WTC11 (cell line): ENCODE results near the gene ANO4. TPM values are rescaled to one million over a fixed set of nuclear protein-coding genes. Genes with fewer than 3 reads are reported as not detected.

Experiments used
- ATAC-seq: fragments of 200-7000 bp; cut with Tn5 transposase; 2 replicates; pipeline ENCODE4 v1.10.0; 2021; ENCODE audit warnings: mild to moderate bottlenecking, moderate library complexity
- CTCF ChIA-PET: fragments of 300-600 bp; sonication (Branson Sonifier 250); formaldehyde crosslinking; loops from one replicate; lab custom pipeline; 2021; ENCODE audit warnings: antibody characterized with exemption; lab: Charles Lee
- POLR2A ChIA-PET: fragments of 350-600 bp; sonication (Branson Sonifier 250); formaldehyde crosslinking; loops from one replicate; lab custom pipeline; 2021; ENCODE audit warnings: antibody characterized with exemption; lab: Charles Lee
- DNase-seq: peaks from one replicate; pipeline ENCODE4 v3.0.0; 2021; ENCODE audit warnings: low spot score
- H3K27ac Mint-ChIP-seq: 2 replicates; pipeline ENCODE4 v1.8.0; 2021; ENCODE audit warnings: mixed read lengths
- H3K27me3 Mint-ChIP-seq: 2 replicates; pipeline ENCODE4 v1.8.0; 2021; ENCODE audit warnings: low read depth, mild to moderate bottlenecking, moderate library complexity, mixed read lengths
- H3K36me3 Mint-ChIP-seq: 2 replicates; pipeline ENCODE4 v1.8.0; 2021; ENCODE audit warnings: mixed read lengths
- H3K4me1 Mint-ChIP-seq: 2 replicates; pipeline ENCODE4 v1.8.0; 2022; ENCODE audit warnings: mixed read lengths
- H3K4me3 Mint-ChIP-seq: 2 replicates; pipeline ENCODE4 v1.8.0; 2021; ENCODE audit warnings: mild to moderate bottlenecking, moderate library complexity, mixed read lengths
- H3K9me3 Mint-ChIP-seq: 2 replicates; pipeline ENCODE4 v1.8.0; 2021; ENCODE audit warnings: mixed read lengths
- CBFB ChIP-seq: sonication (generic); formaldehyde crosslinking; IDR thresholded peaks from 2 replicates; pipeline ENCODE4 v1.8.1; 2022; ENCODE audit warnings: mild to moderate bottlenecking, low read depth, missing genetic modification reagents
- GTF2I ChIP-seq: fragments of 250-450 bp; sonication (Bioruptor Pico); conservative IDR thresholded peaks from 2 replicates; pipeline ENCODE4 v1.4.0; 2021; ENCODE audit warnings: mild to moderate bottlenecking
- NR1H2 ChIP-seq: sonication (generic); formaldehyde crosslinking; IDR thresholded peaks from 2 replicates; pipeline ENCODE4 v1.9.0; 2021; ENCODE audit warnings: mild to moderate bottlenecking, moderate library complexity, missing genetic modification reagents
- PRRX2 ChIP-seq: fragments of 250-450 bp; sonication (Bioruptor Pico); IDR thresholded peaks from 2 replicates; pipeline ENCODE4 v1.8.0; 2021; ENCODE audit warnings: mild to moderate bottlenecking
- RELA ChIP-seq: sonication (generic); formaldehyde crosslinking; IDR thresholded peaks from 2 replicates; pipeline ENCODE4 v1.8.1; 2022; ENCODE audit warnings: missing genetic modification reagents, mild to moderate bottlenecking, borderline replicate concordance
- STAT6 ChIP-seq: sonication (generic); formaldehyde crosslinking; conservative IDR thresholded peaks from 2 replicates; pipeline ENCODE4 v1.8.1; 2023; ENCODE audit warnings: mild to moderate bottlenecking, low read depth, missing genetic modification reagents, moderate library complexity
- TCF7 ChIP-seq: sonication (generic); formaldehyde crosslinking; IDR thresholded peaks from 2 replicates; pipeline ENCODE4 v1.8.0; 2022; ENCODE audit warnings: mild to moderate bottlenecking, low read depth, missing genetic modification reagents, moderate library complexity
- TEAD1 ChIP-seq: sonication (generic); formaldehyde crosslinking; IDR thresholded peaks from 2 replicates; pipeline ENCODE4 v1.8.0; 2022; ENCODE audit warnings: mild to moderate bottlenecking, missing genetic modification reagents
- TEAD4 ChIP-seq: sonication (generic); formaldehyde crosslinking; IDR thresholded peaks from 2 replicates; pipeline ENCODE4 v1.8.0; 2022; ENCODE audit warnings: mild to moderate bottlenecking, missing genetic modification reagents
- ZNF138 ChIP-seq: sonication (generic); formaldehyde crosslinking; conservative IDR thresholded peaks from 2 replicates; pipeline ENCODE4 v1.8.1; 2022; ENCODE audit warnings: mild to moderate bottlenecking, moderate library complexity, missing genetic modification reagents
- ZNF532 ChIP-seq: fragments of 250-450 bp; sonication (Bioruptor Pico); IDR thresholded peaks from 2 replicates; pipeline ENCODE4 v1.9.0; 2021; ENCODE audit warnings: mild to moderate bottlenecking, borderline replicate concordance
- total RNA-seq: library from RNA; stranded (reverse); gene quantifications from 3 replicates; pipeline ENCODE4 v1.2.3, GENCODE V29; 2021
- TF ChIP-seq, protein P1 (sequence below): sonication (generic); formaldehyde crosslinking; IDR thresholded peaks from 2 replicates; pipeline ENCODE4 v1.8.0; 2022; ENCODE audit warnings: mild to moderate bottlenecking, missing genetic modification reagents
- TF ChIP-seq, protein P2 (sequence below): sonication (generic); formaldehyde crosslinking; IDR thresholded peaks from 2 replicates; pipeline ENCODE4 v1.8.1; 2023; ENCODE audit warnings: mild to moderate bottlenecking, missing genetic modification reagents
- TF ChIP-seq, protein P3 (sequence below): sonication (generic); formaldehyde crosslinking; IDR thresholded peaks from 2 replicates; pipeline ENCODE4 v1.8.0; 2022; ENCODE audit warnings: mild to moderate bottlenecking, missing genetic modification reagents
- TF ChIP-seq, protein P4 (sequence below): fragments of 250-450 bp; sonication (Bioruptor Pico); IDR thresholded peaks from 2 replicates; pipeline ENCODE4 v1.9.0; 2021; ENCODE audit warnings: mild to moderate bottlenecking
- TF ChIP-seq, protein P5 (sequence below): sonication (generic); formaldehyde crosslinking; IDR thresholded peaks from 2 replicates; pipeline ENCODE4 v1.8.1; 2023; ENCODE audit warnings: mild to moderate bottlenecking, missing genetic modification reagents, moderate library complexity
- TF ChIP-seq, protein P6 (sequence below): fragments of 250-450 bp; sonication (Bioruptor Pico); IDR thresholded peaks from 2 replicates; pipeline ENCODE4 v2.1.2; 2022; ENCODE audit warnings: mild to moderate bottlenecking, moderate library complexity
- TF ChIP-seq, protein P7 (sequence below): sonication (generic); formaldehyde crosslinking; conservative IDR thresholded peaks from 2 replicates; pipeline ENCODE4 v1.8.1; 2022; ENCODE audit warnings: mild to moderate bottlenecking, missing genetic modification reagents
- TF ChIP-seq, protein P8 (sequence below): sonication (generic); formaldehyde crosslinking; IDR thresholded peaks from 2 replicates; pipeline ENCODE4 v1.8.1; 2022; ENCODE audit warnings: missing genetic modification reagents, borderline replicate concordance

The ANO4 gene
- total RNA-seq, 1 experiment from 2014 or later, result 2.6 TPM

- TF ChIP-seq TEAD4 (no peak), NR1H2 (CRISPR knock-in tag) (no peak), TEAD1 (CRISPR knock-in tag) (no peak), ZNF138 (no peak), TCF7 (CRISPR knock-in tag) (no peak)
Observed at GRCh38 chr12:100797246-100797645, 2.7 kb downstream of the ANO4 start (continued).

DNA sequence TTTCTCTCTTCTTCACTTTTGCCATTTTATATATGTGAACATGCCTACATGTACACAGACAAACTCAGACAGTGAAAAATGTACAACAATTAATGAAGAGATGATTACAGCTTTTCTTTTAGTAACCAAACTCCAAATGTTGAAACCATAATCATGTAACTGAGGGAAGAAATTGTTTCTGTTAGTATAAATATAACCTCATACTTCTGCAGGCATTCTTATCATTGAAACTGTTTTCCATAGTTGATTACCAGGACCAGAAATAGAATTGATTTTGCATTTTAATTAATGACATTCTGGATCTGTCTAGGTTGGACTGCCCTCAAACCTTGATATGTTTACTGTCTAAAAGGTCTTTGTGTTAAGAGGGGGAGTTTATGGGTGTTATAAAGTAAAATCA is 3.2 kb downstream of the ANO4 start:
- no peak for ATAC-seq
- H3K9me3 Mint-ChIP-seq, result no peaks in the 10 kb centered on the region
- no peak overlapping the region for H3K27ac Mint-ChIP-seq
- H3K27me3 Mint-ChIP-seq, result peaks cover 14% of the 10 kb centered on the region
- no peak overlapping the region for H3K4me3 Mint-ChIP-seq
- DNase-seq, result no peak
- CTCF ChIA-PET, result no interaction called here
- H3K4me1 Mint-ChIP-seq, result peaks cover 62% of the 10 kb centered on the region
- POLR2A ChIA-PET, result no interaction called here
- H3K36me3 Mint-ChIP-seq, result no peaks in the 10 kb centered on the region
- TF ChIP-seq, protein P1, sequence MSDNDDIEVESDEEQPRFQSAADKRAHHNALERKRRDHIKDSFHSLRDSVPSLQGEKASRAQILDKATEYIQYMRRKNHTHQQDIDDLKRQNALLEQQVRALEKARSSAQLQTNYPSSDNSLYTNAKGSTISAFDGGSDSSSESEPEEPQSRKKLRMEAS (CRISPR knock-in tag), result no peak
- TF ChIP-seq GTF2I, result no peak
- TF ChIP-seq, protein P2, sequence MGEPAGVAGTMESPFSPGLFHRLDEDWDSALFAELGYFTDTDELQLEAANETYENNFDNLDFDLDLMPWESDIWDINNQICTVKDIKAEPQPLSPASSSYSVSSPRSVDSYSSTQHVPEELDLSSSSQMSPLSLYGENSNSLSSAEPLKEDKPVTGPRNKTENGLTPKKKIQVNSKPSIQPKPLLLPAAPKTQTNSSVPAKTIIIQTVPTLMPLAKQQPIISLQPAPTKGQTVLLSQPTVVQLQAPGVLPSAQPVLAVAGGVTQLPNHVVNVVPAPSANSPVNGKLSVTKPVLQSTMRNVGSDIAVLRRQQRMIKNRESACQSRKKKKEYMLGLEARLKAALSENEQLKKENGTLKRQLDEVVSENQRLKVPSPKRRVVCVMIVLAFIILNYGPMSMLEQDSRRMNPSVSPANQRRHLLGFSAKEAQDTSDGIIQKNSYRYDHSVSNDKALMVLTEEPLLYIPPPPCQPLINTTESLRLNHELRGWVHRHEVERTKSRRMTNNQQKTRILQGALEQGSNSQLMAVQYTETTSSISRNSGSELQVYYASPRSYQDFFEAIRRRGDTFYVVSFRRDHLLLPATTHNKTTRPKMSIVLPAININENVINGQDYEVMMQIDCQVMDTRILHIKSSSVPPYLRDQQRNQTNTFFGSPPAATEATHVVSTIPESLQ (CRISPR knock-in tag), result no peak
- TF ChIP-seq, protein P3, sequence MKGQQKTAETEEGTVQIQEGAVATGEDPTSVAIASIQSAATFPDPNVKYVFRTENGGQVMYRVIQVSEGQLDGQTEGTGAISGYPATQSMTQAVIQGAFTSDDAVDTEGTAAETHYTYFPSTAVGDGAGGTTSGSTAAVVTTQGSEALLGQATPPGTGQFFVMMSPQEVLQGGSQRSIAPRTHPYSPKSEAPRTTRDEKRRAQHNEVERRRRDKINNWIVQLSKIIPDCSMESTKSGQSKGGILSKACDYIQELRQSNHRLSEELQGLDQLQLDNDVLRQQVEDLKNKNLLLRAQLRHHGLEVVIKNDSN, result no peak
- TF ChIP-seq, protein P4, sequence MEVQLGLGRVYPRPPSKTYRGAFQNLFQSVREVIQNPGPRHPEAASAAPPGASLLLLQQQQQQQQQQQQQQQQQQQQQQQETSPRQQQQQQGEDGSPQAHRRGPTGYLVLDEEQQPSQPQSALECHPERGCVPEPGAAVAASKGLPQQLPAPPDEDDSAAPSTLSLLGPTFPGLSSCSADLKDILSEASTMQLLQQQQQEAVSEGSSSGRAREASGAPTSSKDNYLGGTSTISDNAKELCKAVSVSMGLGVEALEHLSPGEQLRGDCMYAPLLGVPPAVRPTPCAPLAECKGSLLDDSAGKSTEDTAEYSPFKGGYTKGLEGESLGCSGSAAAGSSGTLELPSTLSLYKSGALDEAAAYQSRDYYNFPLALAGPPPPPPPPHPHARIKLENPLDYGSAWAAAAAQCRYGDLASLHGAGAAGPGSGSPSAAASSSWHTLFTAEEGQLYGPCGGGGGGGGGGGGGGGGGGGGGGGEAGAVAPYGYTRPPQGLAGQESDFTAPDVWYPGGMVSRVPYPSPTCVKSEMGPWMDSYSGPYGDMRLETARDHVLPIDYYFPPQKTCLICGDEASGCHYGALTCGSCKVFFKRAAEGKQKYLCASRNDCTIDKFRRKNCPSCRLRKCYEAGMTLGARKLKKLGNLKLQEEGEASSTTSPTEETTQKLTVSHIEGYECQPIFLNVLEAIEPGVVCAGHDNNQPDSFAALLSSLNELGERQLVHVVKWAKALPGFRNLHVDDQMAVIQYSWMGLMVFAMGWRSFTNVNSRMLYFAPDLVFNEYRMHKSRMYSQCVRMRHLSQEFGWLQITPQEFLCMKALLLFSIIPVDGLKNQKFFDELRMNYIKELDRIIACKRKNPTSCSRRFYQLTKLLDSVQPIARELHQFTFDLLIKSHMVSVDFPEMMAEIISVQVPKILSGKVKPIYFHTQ (CRISPR knock-in tag), result no peak
- TF ChIP-seq CBFB (CRISPR knock-in tag), result no peak
- TF ChIP-seq, protein P5, sequence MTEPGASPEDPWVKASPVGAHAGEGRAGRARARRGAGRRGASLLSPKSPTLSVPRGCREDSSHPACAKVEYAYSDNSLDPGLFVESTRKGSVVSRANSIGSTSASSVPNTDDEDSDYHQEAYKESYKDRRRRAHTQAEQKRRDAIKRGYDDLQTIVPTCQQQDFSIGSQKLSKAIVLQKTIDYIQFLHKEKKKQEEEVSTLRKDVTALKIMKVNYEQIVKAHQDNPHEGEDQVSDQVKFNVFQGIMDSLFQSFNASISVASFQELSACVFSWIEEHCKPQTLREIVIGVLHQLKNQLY (CRISPR knock-in tag), result no peak
- TF ChIP-seq, protein P6, sequence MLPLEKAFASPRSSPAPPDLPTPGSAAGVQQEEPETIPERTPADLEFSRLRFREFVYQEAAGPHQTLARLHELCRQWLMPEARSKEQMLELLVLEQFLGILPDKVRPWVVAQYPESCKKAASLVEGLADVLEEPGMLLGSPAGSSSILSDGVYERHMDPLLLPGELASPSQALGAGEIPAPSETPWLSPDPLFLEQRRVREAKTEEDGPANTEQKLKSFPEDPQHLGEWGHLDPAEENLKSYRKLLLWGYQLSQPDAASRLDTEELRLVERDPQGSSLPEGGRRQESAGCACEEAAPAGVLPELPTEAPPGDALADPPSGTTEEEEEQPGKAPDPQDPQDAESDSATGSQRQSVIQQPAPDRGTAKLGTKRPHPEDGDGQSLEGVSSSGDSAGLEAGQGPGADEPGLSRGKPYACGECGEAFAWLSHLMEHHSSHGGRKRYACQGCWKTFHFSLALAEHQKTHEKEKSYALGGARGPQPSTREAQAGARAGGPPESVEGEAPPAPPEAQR (CRISPR knock-in tag), result no peak
- TF ChIP-seq ZNF532 (CRISPR knock-in tag), result no peak
- TF ChIP-seq, protein P7, sequence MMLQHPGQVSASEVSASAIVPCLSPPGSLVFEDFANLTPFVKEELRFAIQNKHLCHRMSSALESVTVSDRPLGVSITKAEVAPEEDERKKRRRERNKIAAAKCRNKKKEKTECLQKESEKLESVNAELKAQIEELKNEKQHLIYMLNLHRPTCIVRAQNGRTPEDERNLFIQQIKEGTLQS (CRISPR knock-in tag), result no peak
- TF ChIP-seq PRRX2 (CRISPR knock-in tag), result no peak
- TF ChIP-seq TEAD1 (CRISPR knock-in tag), result no peak
- TF ChIP-seq, protein P8, sequence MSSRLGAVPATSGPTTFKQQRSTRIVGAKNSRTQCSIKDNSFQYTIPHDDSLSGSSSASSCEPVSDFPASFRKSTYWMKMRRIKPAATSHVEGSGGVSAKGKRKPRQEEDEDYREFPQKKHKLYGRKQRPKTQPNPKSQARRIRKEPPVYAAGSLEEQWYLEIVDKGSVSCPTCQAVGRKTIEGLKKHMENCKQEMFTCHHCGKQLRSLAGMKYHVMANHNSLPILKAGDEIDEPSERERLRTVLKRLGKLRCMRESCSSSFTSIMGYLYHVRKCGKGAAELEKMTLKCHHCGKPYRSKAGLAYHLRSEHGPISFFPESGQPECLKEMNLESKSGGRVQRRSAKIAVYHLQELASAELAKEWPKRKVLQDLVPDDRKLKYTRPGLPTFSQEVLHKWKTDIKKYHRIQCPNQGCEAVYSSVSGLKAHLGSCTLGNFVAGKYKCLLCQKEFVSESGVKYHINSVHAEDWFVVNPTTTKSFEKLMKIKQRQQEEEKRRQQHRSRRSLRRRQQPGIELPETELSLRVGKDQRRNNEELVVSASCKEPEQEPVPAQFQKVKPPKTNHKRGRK (CRISPR knock-in tag), result no peak
- no peak for TF ChIP-seq RELA (CRISPR knock-in tag)
- no peak for TF ChIP-seq TCF7 (CRISPR knock-in tag)
- TF ChIP-seq STAT6 (CRISPR knock-in tag), result no peak
